ENCODE data around the gene NOTCH1.
A peak's percentile ranks its signal among the peaks of the same experiment; 100 is the strongest.

The NOTCH1 gene

DNA sequence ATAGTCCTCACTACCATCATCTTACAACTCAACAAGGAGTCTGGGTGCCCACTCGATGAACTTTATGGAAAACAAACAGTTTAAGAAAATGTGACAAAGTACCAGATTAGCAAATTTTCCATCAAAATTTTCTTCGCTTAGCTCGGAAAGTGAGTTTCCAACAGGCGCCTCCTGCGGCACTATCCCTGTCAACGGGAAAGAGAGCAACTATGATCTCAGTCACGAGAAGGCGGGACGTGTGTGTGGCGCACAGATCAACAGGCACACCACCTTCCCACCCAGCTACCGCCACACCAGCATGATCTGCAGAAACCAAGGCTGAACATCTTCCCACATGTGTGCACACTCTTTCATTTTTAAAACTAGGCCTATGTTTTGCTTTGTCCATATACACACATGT, 92.5 kb downstream of the NOTCH1 start:
- Mint-ChIP-seq H3K4me3 (no peak overlapping the region), H3K4me1 (ENCODE audit: low read depth) (no peaks in the 10 kb centered on the region), H3K27ac (no peak overlapping the region), H3K9me3 (no peaks in the 10 kb centered on the region), H3K27me3 (no peaks in the 10 kb centered on the region), H3K36me3 (ENCODE audit: low read depth) (peaks cover 96% of the 10 kb centered on the region)
- DNase-seq = no peak

DNA sequence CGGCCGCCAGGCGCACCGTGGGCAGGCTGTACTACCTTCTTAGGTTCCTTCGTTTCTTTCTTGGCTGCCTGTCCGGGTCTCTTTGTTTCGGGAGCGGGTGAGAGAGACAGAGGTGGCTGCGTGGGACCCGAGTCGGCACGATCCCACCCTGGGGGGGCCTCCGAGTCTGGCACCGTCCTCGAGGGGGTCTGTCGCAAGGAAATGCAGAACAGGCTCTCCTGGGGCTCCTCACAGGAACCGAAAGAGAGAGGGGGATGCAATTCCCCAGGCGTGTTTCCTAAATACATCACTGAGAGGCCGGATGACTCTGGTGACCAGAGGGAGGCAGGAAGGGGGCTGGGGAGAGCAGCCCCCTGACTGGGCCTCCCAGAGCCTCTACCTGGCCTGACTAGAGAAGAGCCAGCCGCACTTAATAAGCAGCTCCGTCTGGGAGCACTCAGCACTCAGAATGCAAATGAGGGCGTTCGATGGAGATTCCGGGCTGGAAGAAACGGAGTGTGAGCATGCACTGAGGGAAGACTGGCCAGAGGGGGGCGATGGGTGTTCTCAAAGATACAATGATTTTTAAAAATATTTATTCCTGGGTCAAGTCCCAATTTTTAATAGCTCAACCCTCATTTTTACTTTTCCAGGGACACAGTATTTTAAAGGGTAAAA, 94.5 kb downstream of the NOTCH1 start:
- Mint-ChIP-seq H3K9me3 (no peaks in the 10 kb centered on the region), H3K36me3 (ENCODE audit: low read depth) (peaks cover 95% of the 10 kb centered on the region), H3K4me3 (no peak overlapping the region), H3K27ac (no peak overlapping the region), H3K27me3 (no peaks in the 10 kb centered on the region), H3K4me1 (ENCODE audit: low read depth) (no peaks in the 10 kb centered on the region)
- DNase-seq = no peak

DNA sequence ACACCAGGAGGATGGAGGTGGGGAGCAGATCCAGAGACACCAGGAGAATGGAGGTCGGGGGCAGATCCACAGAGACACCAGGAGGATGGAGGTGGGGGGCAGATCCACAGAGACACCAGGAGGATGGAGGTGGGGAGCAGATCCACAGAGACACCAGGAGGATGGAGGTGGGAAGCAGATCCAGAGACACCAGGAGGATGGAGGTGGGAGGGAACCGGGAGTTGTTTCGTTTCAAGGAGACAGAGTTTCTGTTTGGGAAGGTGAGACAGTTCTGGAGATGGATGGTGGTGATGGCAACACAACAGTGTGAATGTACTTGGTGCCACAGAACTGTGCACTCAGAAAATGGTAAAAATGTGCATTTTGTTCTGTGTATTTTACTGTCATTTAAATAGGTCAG, 97.2 kb downstream of the NOTCH1 start:
- DNase-seq = no peak
- Mint-ChIP-seq H3K27me3 (no peaks in the 10 kb centered on the region), H3K4me1 (ENCODE audit: low read depth) (no peaks in the 10 kb centered on the region), H3K4me3 (no peak overlapping the region), H3K9me3 (no peaks in the 10 kb centered on the region), H3K27ac (no peak overlapping the region), H3K36me3 (ENCODE audit: low read depth) (peaks cover 95% of the 10 kb centered on the region)

DNA sequence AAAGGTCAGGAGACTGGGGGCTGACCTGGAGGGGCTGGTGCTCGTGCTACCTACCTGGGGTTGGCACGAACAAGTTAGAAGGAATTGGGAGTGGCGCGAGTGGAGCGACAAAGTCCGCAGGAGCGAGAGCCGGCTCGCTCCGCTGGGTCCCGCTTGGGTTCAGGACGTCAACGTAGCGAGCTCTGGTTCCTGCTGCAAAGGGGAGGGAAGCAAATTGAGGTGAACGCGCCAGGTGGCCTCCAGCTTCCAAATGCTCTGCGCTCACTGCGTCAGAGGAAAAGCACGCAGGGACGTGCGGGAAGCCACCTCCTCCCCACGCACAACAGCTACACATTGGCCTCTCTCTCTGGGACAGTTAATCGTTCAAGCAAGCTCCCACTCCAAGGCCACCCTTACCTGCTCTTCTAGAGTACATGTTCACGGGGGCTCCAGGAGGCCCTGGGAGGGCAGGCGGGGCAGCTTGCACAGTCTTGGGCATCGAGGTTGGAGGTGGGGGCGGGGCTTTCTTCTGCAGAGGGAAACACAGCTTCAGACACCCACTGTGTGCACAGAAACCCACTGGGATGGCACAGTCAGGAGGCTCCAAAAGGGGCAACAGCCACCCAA, 98.6 kb downstream of the NOTCH1 start:
- DNase-seq = no peak
- Mint-ChIP-seq H3K4me3 (no peak overlapping the region), H3K36me3 (ENCODE audit: low read depth) (peaks cover 93% of the 10 kb centered on the region), H3K27ac (peak overlapping the region; percentile 11), H3K9me3 (no peaks in the 10 kb centered on the region), H3K27me3 (no peaks in the 10 kb centered on the region), H3K4me1 (ENCODE audit: low read depth) (no peaks in the 10 kb centered on the region)

DNA sequence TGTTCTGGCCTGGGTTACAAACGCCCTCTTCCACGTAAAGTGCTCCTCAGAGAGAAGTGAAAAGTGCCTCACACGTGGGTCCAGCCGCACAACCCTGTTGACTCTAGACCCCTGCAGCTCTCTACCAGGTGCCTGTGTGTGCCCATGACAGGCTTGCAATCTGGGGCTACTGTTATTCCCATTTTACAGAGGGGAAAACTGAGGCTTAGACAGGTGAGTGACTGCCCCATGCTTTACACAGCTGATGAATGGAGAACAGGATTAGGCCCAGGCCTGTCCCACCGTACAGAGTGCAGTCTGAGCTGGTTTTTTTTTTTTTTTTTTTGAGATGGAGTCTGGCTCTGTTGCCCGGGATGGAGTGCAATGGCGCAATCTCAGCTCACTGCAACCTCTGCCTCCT, 100.0 kb downstream of the NOTCH1 start:
- no peaks in the 10 kb centered on the region for H3K9me3 Mint-ChIP-seq
- no peak overlapping the region for H3K27ac Mint-ChIP-seq
- peaks cover 93% of the 10 kb centered on the region for H3K36me3 Mint-ChIP-seq (ENCODE audit: low read depth)
- no peak for DNase-seq
- no peak overlapping the region for H3K4me3 Mint-ChIP-seq
- no peaks in the 10 kb centered on the region for H3K27me3 Mint-ChIP-seq
- H3K4me1 Mint-ChIP-seq (ENCODE audit: low read depth) = no peaks in the 10 kb centered on the region
